ENCODE results near the gene SYTL1. TPM values are rescaled to one million over a fixed set of nuclear protein-coding genes. Genes with fewer than 3 reads are reported as not detected.

Gene SYTL1
- total and polyA plus RNA-seq, 9 of the 15 experiments (the other 6 are each of a cell fraction or from before 2014, with no cell fraction given), result 0.04 to 9.3 (median 1.7) TPM

- in situ Hi-C loops (cut with MboI), result no loop called here
- Histone ChIP-seq H3K4me3 (peak overlapping the region; percentile 82), H3K9ac (ENCODE audit: insufficient read depth in 1 of 2, low read depth in 2 of 2, low read length in 2 of 2) (peak overlapping the region; percentile 85 to 91), H3K27me3 (ENCODE audit: control insufficient read depth in 2 of 2, insufficient read depth in 2 of 2, low read length in 2 of 2) (no peaks in the 10 kb centered on the region), H3K4me2 (ENCODE audit: insufficient read depth, low read length) (peak overlapping the region; percentile 84), H3K4me1 (replicated peaks in 1 of 2; ENCODE audit: control insufficient read depth in 2 of 2, insufficient read depth in 2 of 2, low read length in 2 of 2) (peaks cover 20 to 47% of the 10 kb centered on the region in 2 experiments; a peak in 4 of 5 replicates), H4K20me1 (replicated peaks; ENCODE audit: control insufficient read depth, insufficient read depth, low read length) (no peaks in the 10 kb centered on the region; the same call in 1 of the 2 replicates), H3K27ac (ENCODE audit: extremely low read depth, low read depth, low read length) (peak overlapping the region; percentile 78), H3K79me2 (ENCODE audit: control insufficient read depth, insufficient read depth, low read length) (no peaks in the 10 kb centered on the region), H3K9me1 (ENCODE audit: control insufficient read depth, insufficient read depth, low read length) (no peaks in the 10 kb centered on the region), H3K9me3 (replicated peaks; ENCODE audit: control insufficient read depth, insufficient read depth, low read depth, low read length) (no peaks in the 10 kb centered on the region), H3K36me3 (ENCODE audit: control insufficient read depth, insufficient read depth, low read length) (no peaks in the 10 kb centered on the region), H2AFZ (ENCODE audit: low read depth, low read length) (peak overlapping the region; percentile 86)
- intact Hi-C loops (cut with micrococcal nuclease), result loop anchor here (10.0 kb wide), 1 partner anchor 172 kb away; no protein-coding TSS in a partner anchor
- BruUV-seq (replicated peaks), result no TSS peak
- no peak for DNase-seq (ENCODE audit: extremely low read depth in 1 of 4, low spot score in 3 of 4)
- ChIA-PET POLR2A (interaction anchor here (0.6 to 3.3 kb wide), 16 partner anchors 10 to 333 kb away, joined by 3 to 20 read pairs (median 5); partner anchors contain the start of genes CD164L2 and SYTL1), CTCF (ENCODE audit: low intra/inter-chr PET ratio) (interaction anchor here (0.6 to 1.0 kb wide), 3 partner anchors 15 to 84 kb away, joined by 3 to 5 read pairs (median 4); no protein-coding TSS in a partner anchor)
- ATAC-seq, result peak; percentile 3
- 48% methylated on average over 8 of the region's 8 CpGs for WGBS (ENCODE audit: insufficient coverage, low coverage, missing lambda C conversion rate)
- no peak for FAIRE-seq
- TF ChIP-seq CREBBP (IDR thresholded peaks at IDR 0.05; ENCODE audit: low read depth, low read length) (no peak), ZBTB5 (IDR thresholded peaks at IDR 0.05) (no peak), HNRNPL (IDR thresholded peaks at IDR 0.05; ENCODE audit: low read depth, low read length) (no peak), SMC3 (conservative IDR thresholded peaks at IDR 0.05; ENCODE audit: insufficient read depth, low read depth, low read length) (no peak), ZBTB34 (CRISPR knock-in tag; IDR thresholded peaks at IDR 0.05) (no peak), ZBTB12 (CRISPR knock-in tag; IDR thresholded peaks at IDR 0.05) (no peak), MNT (conservative IDR thresholded peaks at IDR 0.05) (no peak), ID3 (CRISPR knock-in tag; IDR thresholded peaks at IDR 0.05) (no peak), ID3 (tag; IDR thresholded peaks at IDR 0.05) (0 out of 2 replicates have a peak, but pooled peaks have one; percentile 38), MAFF (IDR thresholded peaks at IDR 0.05; ENCODE audit: low read length) (no peak), ZNF146 (CRISPR knock-in tag; IDR thresholded peaks at IDR 0.05; ENCODE audit: unreplicated experiment) (no peak), HMGN3 (IDR thresholded peaks at IDR 0.05; ENCODE audit: borderline replicate concordance, extremely low read depth, insufficient read length, low read depth, low read length) (no peak), NR2C1 (IDR thresholded peaks at IDR 0.05) (no peak; the same call in none of the 2 replicates), NR2C1 (tag; IDR thresholded peaks at IDR 0.05) (peak; percentile 75; the same call in 1 of the 2 replicates)
Observed at GRCh38 chr1:27367160-27367650, 25.4 kb downstream of the SYTL1 start.

All from K562 (cell line).